Measurements from ENCODE around the gene NCOA7. TPM values are rescaled to one million over a fixed set of nuclear protein-coding genes. Genes with fewer than 3 reads are reported as not detected.

The NCOA7 gene
- total and polyA plus RNA-seq, 2 of the 8 experiments (the other 6 are each of a cell fraction or from before 2014, with no cell fraction given) = 2.6 to 10.7 TPM

- TF ChIP-seq RXRA (IDR thresholded peaks at IDR 0.05; ENCODE audit: insufficient read depth, low read depth, low read length) = no peak
- 0 out of 2 replicates have a peak, but pooled peaks have one; percentile 5 for TF ChIP-seq SUZ12 (IDR thresholded peaks at IDR 0.05; ENCODE audit: low read length)
Observed at GRCh38 chr6:125748406-125749172, 42.2 kb upstream of the NCOA7 start (continued).
